HG02852 (cell line): Measurements from ENCODE around the gene SMCHD1.
A peak's percentile ranks its signal among the peaks of the same experiment; 100 is the strongest.
"Not testable (repeated sequence)": the region's sequence is repeated elsewhere in the genome, so short reads cannot be mapped to it uniquely, and the experiment has no call there.

Source experiments
- ATAC-seq: cut with Tn5 transposase; IDR thresholded peaks from one replicate; pipeline ENCODE4 v1.9.1; 2021; ENCODE audit warnings: mild to moderate bottlenecking, moderate library complexity; ENCODE audit not compliant: unreplicated experiment

SMCHD1 gene

GRCh38 chr18:2811416-2811815 lies 155.9 kb downstream of the SMCHD1 start:
- no peak for ATAC-seq

GRCh38 chr18:2814928-2815327 lies 159.4 kb downstream of the SMCHD1 start:
- ATAC-seq = no peak

GRCh38 chr18:2818281-2818680 lies 162.8 kb downstream of the SMCHD1 start:
- ATAC-seq = no peak

GRCh38 chr18:2821695-2822094 lies 166.2 kb downstream of the SMCHD1 start:
- ATAC-seq = no peak

- ATAC-seq = no peak
Observed at GRCh38 chr18:2822213-2822921, 166.8 kb downstream of the SMCHD1 start.

GRCh38 chr18:2823202-2823601 lies 167.7 kb downstream of the SMCHD1 start:
- ATAC-seq = no peak

GRCh38 chr18:2823966-2824365 lies 168.4 kb downstream of the SMCHD1 start:
- ATAC-seq = no peak

GRCh38 chr18:2824865-2825264 lies 169.3 kb downstream of the SMCHD1 start:
- no peak for ATAC-seq

GRCh38 chr18:2825613-2826175 lies 170.2 kb downstream of the SMCHD1 start:
- ATAC-seq = no peak

GRCh38 chr18:2826581-2826980 lies 171.1 kb downstream of the SMCHD1 start:
- ATAC-seq = no peak

GRCh38 chr18:2827061-2827460 lies 171.5 kb downstream of the SMCHD1 start:
- no peak for ATAC-seq

- ATAC-seq = not testable (repeated sequence)
Observed at GRCh38 chr18:2836118-2836517, 180.6 kb downstream of the SMCHD1 start.

GRCh38 chr18:2837290-2837689 lies 181.8 kb downstream of the SMCHD1 start:
- not testable (repeated sequence) for ATAC-seq

- ATAC-seq = no peak
Observed at GRCh38 chr18:2839202-2839601, 183.7 kb downstream of the SMCHD1 start.

GRCh38 chr18:2840521-2840920 lies 185.0 kb downstream of the SMCHD1 start:
- ATAC-seq = no peak

- no peak for ATAC-seq
Observed at GRCh38 chr18:2843146-2843545, 187.6 kb downstream of the SMCHD1 start.

- no peak for ATAC-seq
Observed at GRCh38 chr18:2845172-2845571, 189.6 kb downstream of the SMCHD1 start.

GRCh38 chr18:2846636-2847316 lies 191.2 kb downstream of the SMCHD1 start, which contains the start of gene EMILIN2:
Gene EMILIN2 (plus strand): TSS chr18:2847006. CDS start chr18:2847189, 183 bp downstream.
- peak; percentile 44 for ATAC-seq

GRCh38 chr18:2847317-2848246 lies 192.1 kb downstream of the SMCHD1 start:
- peak; percentile 39 for ATAC-seq

GRCh38 chr18:2848247-2849246 lies 193.0 kb downstream of the SMCHD1 start:
- no peak for ATAC-seq
